H1 (cell line): ENCODE data around the gene MAIP1. TPM values are rescaled to one million over a fixed set of nuclear protein-coding genes. Genes with fewer than 3 reads are reported as not detected.
A peak's percentile ranks its signal among the peaks of the same experiment; 100 is the strongest.

Experiments
- CTCF ChIA-PET: fragments of 300-600 bp; sonication (Branson Sonifier 250); formaldehyde crosslinking; loops from one replicate; lab custom pipeline; 2021; ENCODE audit not compliant: partially characterized antibody; lab: Charles Lee
- POLR2A ChIA-PET: fragments of 300-600 bp; sonication (Branson Sonifier 250); formaldehyde crosslinking; loops from one replicate; lab custom pipeline; 2021; ENCODE audit warnings: inconsistent platforms; ENCODE audit not compliant: partially characterized antibody; lab: Charles Lee
- DNase-seq, 2 experiments: peaks; one replicate each; pipeline versions ENCODE4 v3.0.0 to v3.0.0-alpha.2; 2010 to 2022; ENCODE audit warnings: low spot score in 2 of 2, low read depth in 1 of 2, mixed read lengths in 1 of 2
- FAIRE-seq: peaks from 2 replicates; lab custom pipeline; 2011; peaks lifted over from hg19 to GRCh38; lab: Jason Lieb, UNC
- H2AFZ ChIP-seq: 2 replicates; pipeline ENCODE4 v1.8.1; 2012; ENCODE audit warnings: low read length, inconsistent platforms
- H2AK5ac ChIP-seq: 2 replicates; pipeline ENCODE4 v1.6.1; 2013; ENCODE audit warnings: low read depth, low read length
- H2BK120ac ChIP-seq: replicated peaks from 2 replicates; pipeline ENCODE3; 2013; ENCODE audit warnings: low read depth, low read length, inconsistent platforms
- H2BK12ac ChIP-seq: 2 replicates; pipeline ENCODE4 v1.6.1; 2013; ENCODE audit warnings: low read depth, low read length
- H2BK15ac ChIP-seq: 2 replicates; pipeline ENCODE4 v1.6.1; 2013; ENCODE audit warnings: low read length
- H2BK20ac ChIP-seq: 2 replicates; pipeline ENCODE4 v1.6.1; 2013; ENCODE audit warnings: low read length
- H2BK5ac ChIP-seq: 2 replicates; pipeline ENCODE4 v1.6.1; 2013; ENCODE audit warnings: low read depth, low read length
- H3K14ac ChIP-seq: 2 replicates; pipeline ENCODE4 v1.6.1; 2013; ENCODE audit warnings: inconsistent platforms; ENCODE audit not compliant: insufficient read length
- H3K18ac ChIP-seq: 2 replicates; pipeline ENCODE4 v1.6.1; 2013; ENCODE audit warnings: low read length; ENCODE audit errors: extremely low read depth
- H3K23ac ChIP-seq: 2 replicates; pipeline ENCODE4 v1.6.1; 2013; ENCODE audit warnings: inconsistent platforms; ENCODE audit not compliant: insufficient read length
- H3K23me2 ChIP-seq: 2 replicates; pipeline ENCODE4 v1.6.1; 2013; ENCODE audit warnings: low read depth, low read length
- H3K27ac ChIP-seq: 2 replicates; pipeline ENCODE4 v1.6.1; 2011; ENCODE audit warnings: low read depth, low read length, inconsistent platforms
- H3K27me3 ChIP-seq, 4 experiments: replicated peaks in 1 of 4; 1 replicate in 1 of 4; 2 replicates in 3 of 4; pipeline versions ENCODE4 v1.6.1 to v1.8.1; 2011 to 2013; ENCODE audit warnings: low read length in 3 of 4, mild to moderate bottlenecking in 3 of 4, inconsistent platforms in 2 of 4, mixed read lengths in 2 of 4, moderate library complexity in 1 of 4; ENCODE audit not compliant: control insufficient read depth in 3 of 4, insufficient read depth in 3 of 4; ENCODE audit errors: extremely low read depth in 1 of 4
- H3K36me3 ChIP-seq, 4 experiments: 2 replicates each; pipeline versions ENCODE4 v1.6.1 to v1.8.1; 2011 to 2013; ENCODE audit warnings: mild to moderate bottlenecking in 4 of 4, low read length in 3 of 4, moderate library complexity in 2 of 4, control low read depth in 1 of 4, inconsistent platforms in 1 of 4; ENCODE audit not compliant: insufficient read depth in 4 of 4, control insufficient read depth in 2 of 4
- H3K4ac ChIP-seq: replicated peaks from 2 replicates; pipeline ENCODE3; 2013; ENCODE audit warnings: low read length, low read depth, mixed read lengths, inconsistent platforms; ENCODE audit not compliant: insufficient read length
- H3K4me1 ChIP-seq, 4 experiments: replicated peaks in 1 of 4; 1 replicate in 1 of 4; 2 replicates in 3 of 4; pipeline versions ENCODE4 v1.6.1 to v1.8.1; 2011 to 2013; ENCODE audit warnings: low read length in 3 of 4, inconsistent platforms in 2 of 4, mixed read lengths in 1 of 4; ENCODE audit not compliant: insufficient read depth in 4 of 4, control insufficient read depth in 3 of 4
- H3K4me2 ChIP-seq, 2 experiments: 2 replicates each; pipeline versions ENCODE4 v1.6.1 to v1.8.1; 2011 to 2013; ENCODE audit warnings: low read depth in 2 of 2, low read length in 2 of 2, control low read depth in 1 of 2, inconsistent platforms in 1 of 2, mild to moderate bottlenecking in 1 of 2; ENCODE audit not compliant: insufficient read depth in 1 of 2
- H3K4me3 ChIP-seq, 4 experiments: fragments of 200-600, 300-600 bp in 1 of 4; sonication (generic), shearing (Covaris generic), sonication (Bioruptor Twin) in 1 of 4; 2 replicates each; pipeline versions ENCODE4 v1.5.1 to v1.8.1; 2011 to 2016; ENCODE audit warnings: low read length in 4 of 4, low read depth in 3 of 4, control low read depth in 2 of 4, inconsistent platforms in 2 of 4, mild to moderate bottlenecking in 2 of 4, mixed read lengths in 1 of 4, moderate library complexity in 1 of 4; ENCODE audit not compliant: insufficient read depth in 2 of 4; ENCODE audit errors: extremely low read depth in 1 of 4
- H3K56ac ChIP-seq: replicated peaks from 2 replicates; pipeline ENCODE3; 2013; ENCODE audit warnings: low read depth, mild to moderate bottlenecking, mixed read lengths, low read length, inconsistent platforms; ENCODE audit not compliant: insufficient read length
- H3K79me1 ChIP-seq: 2 replicates; pipeline ENCODE4 v1.6.1; 2013; ENCODE audit warnings: low read depth, low read length, control low read depth
- H3K79me2 ChIP-seq, 2 experiments: 2 replicates each; pipeline versions ENCODE4 v1.6.1 to v1.8.1; 2012 to 2013; ENCODE audit warnings: low read length in 2 of 2, mild to moderate bottlenecking in 2 of 2, inconsistent platforms in 1 of 2; ENCODE audit not compliant: insufficient read depth in 2 of 2, control insufficient read depth in 1 of 2
- H3K9ac ChIP-seq, 4 experiments: replicated peaks in 1 of 4; 1 replicate in 1 of 4; 2 replicates in 3 of 4; pipeline versions ENCODE4 v1.6.1 to v1.8.1; 2011 to 2013; ENCODE audit warnings: low read depth in 3 of 4, low read length in 3 of 4, control low read depth in 2 of 4, mild to moderate bottlenecking in 2 of 4, moderate library complexity in 2 of 4, inconsistent platforms in 1 of 4; ENCODE audit errors: extremely low read depth in 1 of 4
- H3K9me3 ChIP-seq, 2 experiments: 2 replicates each; pipeline versions ENCODE4 v1.6.1 to v1.8.1; 2012 to 2013; ENCODE audit warnings: mild to moderate bottlenecking in 2 of 2, moderate library complexity in 2 of 2, control low read depth in 1 of 2, inconsistent platforms in 1 of 2, low read depth in 1 of 2, low read length in 1 of 2, mixed read lengths in 1 of 2; ENCODE audit not compliant: insufficient read depth in 2 of 2
- H4K20me1 ChIP-seq, 2 experiments: replicated peaks in 1 of 2; 2 replicates each; pipeline versions ENCODE3 to v1.8.1; 2011 to 2013; ENCODE audit warnings: inconsistent platforms in 2 of 2, low read length in 2 of 2, mild to moderate bottlenecking in 1 of 2; ENCODE audit not compliant: insufficient read depth in 2 of 2, control insufficient read depth in 1 of 2
- H4K5ac ChIP-seq: 2 replicates; pipeline ENCODE4 v1.6.1; 2013; ENCODE audit warnings: low read length, low read depth, mixed read lengths, inconsistent platforms; ENCODE audit not compliant: insufficient read length
- H4K8ac ChIP-seq: 2 replicates; pipeline ENCODE4 v1.8.0; 2013; ENCODE audit warnings: mild to moderate bottlenecking, moderate library complexity, low read length, inconsistent platforms; ENCODE audit not compliant: insufficient read depth; ENCODE audit errors: extremely low read depth
- H4K91ac ChIP-seq: replicated peaks from 2 replicates; pipeline ENCODE3; 2013; ENCODE audit warnings: low read length, mixed read lengths, inconsistent platforms; ENCODE audit not compliant: insufficient read length
- BRCA1 ChIP-seq: IDR thresholded peaks from 2 replicates; pipeline ENCODE4 v1.6.1; 2012; ENCODE audit warnings: low read depth, low read length, improper control_type of control experiment
- RAD21 ChIP-seq, 2 experiments: IDR thresholded peaks in 1 of 2; conservative IDR thresholded peaks in 1 of 2; 2 replicates each; pipeline ENCODE4 v1.6.1; 2011; ENCODE audit warnings: low read depth in 2 of 2, low read length in 2 of 2, improper control_type of control experiment in 1 of 2, inconsistent platforms in 1 of 2, mild to moderate bottlenecking in 1 of 2, moderate library complexity in 1 of 2
- WGBS, 2 experiments: shearing (Covaris generic) in 1 of 2; methylation state at CpG; one replicate each; pipeline versions ENCODE4 v1.1.6 to v1.1.7; 2013 to 2015; ENCODE audit warnings: low lambda C conversion rate in 2 of 2, mixed read lengths in 2 of 2, inconsistent platforms in 1 of 2, low coverage in 1 of 2, missing lambda C conversion rate in 1 of 2; ENCODE audit not compliant: insufficient replicate concordance in 2 of 2, insufficient coverage in 1 of 2, insufficient read length in 1 of 2; ENCODE audit errors: extremely low coverage in 1 of 2, missing lambda C conversion rate in 1 of 2; 5-methylcytosine and 5-hydroxymethylcytosine counted together
- polyA plus RNA-seq, 7 experiments: library from polyadenylated mRNA; depleted of rRNA in 3 of 7; stranded (reverse) in 5 of 7; unstranded in 2 of 7; fragments of >200 nt in 5 of 7; fragments of 200-250 nt in 2 of 7; gene quantifications; 1 replicate in 5 of 7; 2 replicates in 1 of 7; 4 replicates in 1 of 7; pipeline versions ENCODE4 v1.2.1 to v1.2.3, GENCODE V29; 2011 to 2013; ENCODE audit warnings: missing spikeins in 2 of 7, mixed read lengths in 2 of 7
- total RNA-seq: library from RNA; stranded (reverse); fragmentation: NEBNext Ultra II Directional; extraction: Animal tissue kit (Norgen Biotek cat#: 25700); gene quantifications from 2 replicates; pipeline ENCODE4 v1.2.1, GENCODE V29; 2021
- TF ChIP-seq, protein P1 (sequence below), 3 experiments: IDR thresholded peaks; 1 replicate in 2 of 3; 2 replicates in 1 of 3; pipeline versions ENCODE4 v1.5.1 to v1.6.1; 2011; ENCODE audit warnings: low read length in 3 of 3, mild to moderate bottlenecking in 3 of 3, inconsistent platforms in 2 of 3, low read depth in 1 of 3, moderate library complexity in 1 of 3; ENCODE audit not compliant: insufficient read depth in 1 of 3; ENCODE audit errors: control extremely low read depth in 1 of 3

Gene MAIP1
- total and polyA plus RNA-seq, 2 of the 8 experiments (the other 6 are each of a cell fraction or from before 2014, with no cell fraction given) = 23.2 to 28.5 TPM

GRCh38 chr2:199973703-199974102 is 18.3 kb downstream of the MAIP1 start:
- Histone ChIP-seq H3K79me1 (no peaks in the 10 kb centered on the region), H3K4me3 (no peak overlapping the region), H3K23me2 (no peaks in the 10 kb centered on the region), H3K9ac (no peak overlapping the region), H3K27ac (no peak overlapping the region), H2BK5ac (no peak overlapping the region), H2BK15ac (no peak overlapping the region), H3K18ac (no peak overlapping the region), H3K4me2 (no peak overlapping the region), H3K14ac (no peak overlapping the region), H3K9me3 (no peaks in the 10 kb centered on the region), H2BK120ac (no peak overlapping the region), H2BK20ac (no peak overlapping the region), H3K4ac (no peak overlapping the region), H3K36me3 (no peaks in the 10 kb centered on the region), H4K20me1 (no peaks in the 10 kb centered on the region), H2AK5ac (no peak overlapping the region), H3K56ac (no peak overlapping the region), H3K27me3 (no peaks in the 10 kb centered on the region), H4K5ac (no peak overlapping the region), H3K79me2 (no peaks in the 10 kb centered on the region), H2AFZ (no peak overlapping the region)
- WGBS, 2 experiments = 31% methylated on average over 2 of the region's 2 CpGs; no CpG with 5 or more reads in 1 of the 2 experiments
- CTCF ChIA-PET = interaction anchor here (0.7 to 3.5 kb wide), 35 partner anchors 8 to 824 kb away, joined by 3 to 46 read pairs (median 4); no protein-coding TSS in a partner anchor
- POLR2A ChIA-PET = interaction anchor here (1.2 to 1.6 kb wide), 4 partner anchors 17 to 729 kb away, joined by 3 to 5 read pairs (median 4); no protein-coding TSS in a partner anchor
- TF ChIP-seq, protein P1, sequence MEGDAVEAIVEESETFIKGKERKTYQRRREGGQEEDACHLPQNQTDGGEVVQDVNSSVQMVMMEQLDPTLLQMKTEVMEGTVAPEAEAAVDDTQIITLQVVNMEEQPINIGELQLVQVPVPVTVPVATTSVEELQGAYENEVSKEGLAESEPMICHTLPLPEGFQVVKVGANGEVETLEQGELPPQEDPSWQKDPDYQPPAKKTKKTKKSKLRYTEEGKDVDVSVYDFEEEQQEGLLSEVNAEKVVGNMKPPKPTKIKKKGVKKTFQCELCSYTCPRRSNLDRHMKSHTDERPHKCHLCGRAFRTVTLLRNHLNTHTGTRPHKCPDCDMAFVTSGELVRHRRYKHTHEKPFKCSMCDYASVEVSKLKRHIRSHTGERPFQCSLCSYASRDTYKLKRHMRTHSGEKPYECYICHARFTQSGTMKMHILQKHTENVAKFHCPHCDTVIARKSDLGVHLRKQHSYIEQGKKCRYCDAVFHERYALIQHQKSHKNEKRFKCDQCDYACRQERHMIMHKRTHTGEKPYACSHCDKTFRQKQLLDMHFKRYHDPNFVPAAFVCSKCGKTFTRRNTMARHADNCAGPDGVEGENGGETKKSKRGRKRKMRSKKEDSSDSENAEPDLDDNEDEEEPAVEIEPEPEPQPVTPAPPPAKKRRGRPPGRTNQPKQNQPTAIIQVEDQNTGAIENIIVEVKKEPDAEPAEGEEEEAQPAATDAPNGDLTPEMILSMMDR (IDR thresholded peaks at IDR 0.05; ENCODE audit: control extremely low read depth in 1 of 3, insufficient read depth in 1 of 3, low read depth in 1 of 3, low read length in 3 of 3) = peak in 2 of 3 experiments; percentile 49 to 66; a peak in 2 of 4 replicates
- TF ChIP-seq BRCA1 (no peak), RAD21 (IDR thresholded peaks at IDR 0.05 in 1 of 2, conservative IDR thresholded peaks at IDR 0.05 in 1 of 2; ENCODE audit: low read depth in 2 of 2, low read length in 2 of 2) (peak; percentile 94)
- TF ChIP-seq, all 59 proteins: peak for 2
- Histone ChIP-seq H4K91ac (no peak overlapping the region), H3K23ac (no peak overlapping the region), H4K8ac (no peak overlapping the region), H2BK12ac (no peak overlapping the region), H3K4me1 (no peaks in the 10 kb centered on the region)
- FAIRE-seq = peak; percentile 89
- DNase-seq = no peak
